Measurements from ENCODE around the gene CFAP97D1.

GRCh38 chr17:43826206-43826605, 46.0 kb downstream of the CFAP97D1 start:
- TF ChIP-seq CTCF (conservative IDR thresholded peaks at IDR 0.05; ENCODE audit: low read length) (no peak), EZH2phosphoT487 (IDR thresholded peaks at IDR 0.05; ENCODE audit: borderline replicate concordance) (no peak)

All from Loucy (cell line).